Measurements from ENCODE around the gene FGFR2. TPM values are rescaled to one million over a fixed set of nuclear protein-coding genes. Genes with fewer than 3 reads are reported as not detected.

Gene FGFR2
- total and polyA plus RNA-seq, 12 donors: 0.09 to 0.81 (median 0.51) TPM

DNA sequence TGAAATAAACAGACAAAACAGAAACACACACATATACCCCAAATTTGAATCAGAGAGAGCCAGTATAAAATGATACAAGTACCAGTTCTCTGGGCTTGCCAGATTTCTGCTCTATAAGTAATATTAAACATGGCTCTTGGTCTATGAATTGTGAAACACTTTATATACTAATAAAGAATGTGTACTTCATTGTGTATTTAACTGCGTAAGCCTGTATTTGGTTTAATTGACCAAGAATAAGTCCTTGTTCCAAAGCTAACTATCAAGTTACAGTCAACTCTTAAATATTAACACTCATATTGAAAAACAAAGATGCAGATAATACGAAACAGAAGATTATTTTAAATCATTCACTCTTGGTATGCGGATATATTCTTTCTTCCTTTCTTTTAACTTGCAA, 8.7 kb downstream of the FGFR2 start:
- DNase-seq (no peak), ATAC-seq (no peak)
- intact Hi-C loops (cut with DNase I): no loop called here
- Histone ChIP-seq H3K4me1 (no peaks in the 10 kb centered on the region), H3K27ac (no peak overlapping the region), H3K9me3 (peaks cover 0 to 5% (median 0%) of the 10 kb centered on the region in 11 donors), H3K36me3 (no peaks in the 10 kb centered on the region), H3K4me3 (no peak overlapping the region), H3K27me3 (peaks cover 0 to 27% (median 13%) of the 10 kb centered on the region in 7 donors)
- WGBS, 2 donors: 90 to 95% methylated on average over 3 of the region's 3 CpGs
- TF ChIP-seq, protein P1, sequence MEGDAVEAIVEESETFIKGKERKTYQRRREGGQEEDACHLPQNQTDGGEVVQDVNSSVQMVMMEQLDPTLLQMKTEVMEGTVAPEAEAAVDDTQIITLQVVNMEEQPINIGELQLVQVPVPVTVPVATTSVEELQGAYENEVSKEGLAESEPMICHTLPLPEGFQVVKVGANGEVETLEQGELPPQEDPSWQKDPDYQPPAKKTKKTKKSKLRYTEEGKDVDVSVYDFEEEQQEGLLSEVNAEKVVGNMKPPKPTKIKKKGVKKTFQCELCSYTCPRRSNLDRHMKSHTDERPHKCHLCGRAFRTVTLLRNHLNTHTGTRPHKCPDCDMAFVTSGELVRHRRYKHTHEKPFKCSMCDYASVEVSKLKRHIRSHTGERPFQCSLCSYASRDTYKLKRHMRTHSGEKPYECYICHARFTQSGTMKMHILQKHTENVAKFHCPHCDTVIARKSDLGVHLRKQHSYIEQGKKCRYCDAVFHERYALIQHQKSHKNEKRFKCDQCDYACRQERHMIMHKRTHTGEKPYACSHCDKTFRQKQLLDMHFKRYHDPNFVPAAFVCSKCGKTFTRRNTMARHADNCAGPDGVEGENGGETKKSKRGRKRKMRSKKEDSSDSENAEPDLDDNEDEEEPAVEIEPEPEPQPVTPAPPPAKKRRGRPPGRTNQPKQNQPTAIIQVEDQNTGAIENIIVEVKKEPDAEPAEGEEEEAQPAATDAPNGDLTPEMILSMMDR (IDR thresholded peaks at IDR 0.05): no peak

DNA sequence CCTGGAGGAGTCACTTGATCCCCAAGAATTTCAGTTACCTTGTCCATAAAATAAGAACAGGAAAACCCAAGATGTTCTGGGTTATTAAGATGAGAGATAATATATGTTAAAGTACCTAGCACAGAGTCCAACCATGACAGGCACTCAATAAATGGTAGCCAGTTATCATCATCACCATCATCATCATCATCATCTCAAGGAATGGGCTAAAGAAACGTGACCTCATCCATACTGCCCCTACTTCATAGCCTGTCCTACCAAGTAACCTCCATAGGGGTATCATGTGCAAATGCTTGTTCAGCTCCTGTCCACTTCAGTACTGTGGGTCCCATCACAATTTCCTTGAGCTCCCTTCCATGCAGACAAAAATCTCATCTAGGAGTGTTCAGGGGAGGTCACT, 14.4 kb downstream of the FGFR2 start:
- peaks cover 0 to 4% (median 0%) of the 10 kb centered on the region in 7 donors for H3K27me3 ChIP-seq
- ATAC-seq (no peak), DNase-seq (no peak)
- peaks cover 0 to 5% (median 0%) of the 10 kb centered on the region in 11 donors for H3K9me3 ChIP-seq
- 92 to 96% methylated on average over 1 of the region's 1 CpG for WGBS, 2 donors
- no peak overlapping the region for H3K4me3 ChIP-seq
- TF ChIP-seq, protein P1 (IDR thresholded peaks at IDR 0.05): no peak
- intact Hi-C loops (cut with DNase I): no loop called here
- no peaks in the 10 kb centered on the region for H3K4me1 ChIP-seq
- H3K27ac ChIP-seq: no peak overlapping the region
- H3K36me3 ChIP-seq: no peaks in the 10 kb centered on the region

DNA sequence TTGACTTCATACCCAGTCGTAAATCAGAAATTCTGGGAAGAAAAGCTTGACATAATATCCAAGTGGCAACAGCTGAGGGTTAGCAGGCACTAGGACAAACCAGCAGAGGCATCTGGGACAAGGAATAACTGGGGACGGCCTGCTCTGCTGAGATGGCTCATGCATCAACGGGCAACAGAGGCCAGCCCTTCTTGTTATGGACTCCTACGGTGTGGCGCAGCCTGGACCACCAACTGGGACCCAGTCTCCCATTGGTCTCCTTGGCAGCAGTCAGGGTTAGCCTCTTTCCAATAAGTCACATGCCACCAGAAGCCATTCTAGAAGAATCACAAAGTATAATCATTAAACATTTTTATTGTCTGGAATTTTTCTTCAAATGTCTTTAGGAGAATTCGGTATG, 15.0 kb downstream of the FGFR2 start:
- H3K27ac ChIP-seq: no peak overlapping the region
- peaks cover 0 to 4% (median 0%) of the 10 kb centered on the region in 7 donors for H3K27me3 ChIP-seq
- 88 to 92% methylated on average over 6 of the region's 6 CpGs for WGBS, 2 donors
- DNase-seq (no peak), ATAC-seq (no peak)
- intact Hi-C loops (cut with DNase I): no loop called here
- H3K36me3 ChIP-seq: no peaks in the 10 kb centered on the region
- no peak overlapping the region for H3K4me3 ChIP-seq
- H3K9me3 ChIP-seq: peaks cover 0 to 5% (median 0%) of the 10 kb centered on the region in 11 donors
- TF ChIP-seq, protein P1 (IDR thresholded peaks at IDR 0.05): no peak
- H3K4me1 ChIP-seq: no peaks in the 10 kb centered on the region

DNA sequence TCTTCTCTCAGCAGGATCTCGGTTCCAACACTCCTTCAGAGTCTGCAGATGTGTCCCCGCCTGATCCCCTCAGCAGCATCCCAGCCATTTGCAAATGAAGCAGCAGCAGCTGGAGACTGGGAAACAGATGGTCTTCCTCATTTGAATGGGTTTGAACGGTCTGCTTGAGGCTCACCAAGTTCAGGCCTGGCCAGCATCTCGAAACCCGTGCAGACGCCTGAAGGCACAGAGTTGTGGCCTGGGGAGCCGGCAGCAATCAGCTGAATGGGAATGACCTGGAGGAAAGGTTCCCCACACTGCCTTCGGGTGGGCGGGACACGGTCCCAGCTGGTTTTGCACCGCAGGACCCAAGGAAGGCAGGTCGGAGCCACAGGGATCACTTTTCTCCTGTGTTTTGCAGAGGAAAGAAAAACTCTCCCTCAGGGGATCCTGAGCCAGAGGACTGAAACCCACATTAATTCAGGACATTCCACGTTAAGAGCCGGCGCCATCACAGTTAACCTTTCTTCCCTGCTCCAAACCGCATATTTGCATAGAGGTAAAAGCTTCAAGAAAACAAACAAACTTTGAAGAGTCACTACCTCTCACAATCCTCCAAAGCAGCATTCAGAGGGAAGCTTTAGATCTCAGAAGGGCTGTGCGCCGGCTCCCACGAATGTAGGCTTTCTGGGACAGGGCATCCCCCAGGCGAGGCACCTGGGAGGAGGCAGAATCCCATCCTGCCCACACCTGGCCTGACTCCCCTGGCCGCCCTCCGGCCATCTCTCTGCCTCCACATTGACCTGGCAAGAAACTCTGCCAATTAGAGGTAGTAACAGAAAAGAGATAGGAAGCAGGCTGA, 17.7 kb downstream of the FGFR2 start:
- Histone ChIP-seq H3K4me3 (no peak overlapping the region), H3K27ac (no peak overlapping the region), H3K4me1 (no peaks in the 10 kb centered on the region), H3K36me3 (no peaks in the 10 kb centered on the region), H3K27me3 (peaks cover 0 to 4% (median 0%) of the 10 kb centered on the region in 7 donors), H3K9me3 (no peaks in the 10 kb centered on the region)
- no peak for DNase-seq
- intact Hi-C loops (cut with DNase I): no loop called here
- 66 to 70% methylated on average over 22 of the region's 22 CpGs for WGBS, 2 donors
- no peak for ATAC-seq
- TF ChIP-seq, protein P1 (IDR thresholded peaks at IDR 0.05): no peak

Data from heart right ventricle (tissue), 16 donors.